Upper lobe of left lung (tissue), 6 donors: ENCODE data around the gene WNT5A. TPM values are rescaled to one million over a fixed set of nuclear protein-coding genes. Genes with fewer than 3 reads are reported as not detected.

Experiments used
- ATAC-seq, 2 donors: fragments of 200-7000 bp; cut with Tn5 transposase; one replicate each; pipeline ENCODE4 v1.9.1; 2022; ENCODE audit warnings: mild to moderate bottlenecking in 2 of 2, moderate library complexity in 2 of 2; ENCODE audit not compliant: low FRiP score in 2 of 2
- DNase-seq, 2 donors: peaks; one replicate each; pipeline ENCODE4 v3.0.0-alpha.2; 2019 to 2020
- H3K27ac ChIP-seq, 4 donors: fragments of 200-600 bp; sonication (generic); one replicate each; pipeline ENCODE4 v1.5.1; 2016 to 2019
- H3K27me3 ChIP-seq, 4 donors: fragments of 200-600 bp; sonication (generic); one replicate each; pipeline ENCODE4 v1.5.1; 2017 to 2019
- H3K36me3 ChIP-seq, 4 donors: fragments of 200-600 bp; sonication (generic); one replicate each; pipeline ENCODE4 v1.5.1; 2016 to 2019
- H3K4me1 ChIP-seq, 4 donors: fragments of 200-600 bp; sonication (generic); one replicate each; pipeline ENCODE4 v1.5.1; 2018 to 2019
- H3K4me3 ChIP-seq, 4 donors: fragments of 200-600 bp; sonication (generic); one replicate each; pipeline ENCODE4 v1.5.1; 2017 to 2019; ENCODE audit warnings: mild to moderate bottlenecking in 2 of 4, moderate library complexity in 1 of 4
- H3K9me3 ChIP-seq, 4 donors: fragments of 200-600 bp; sonication (generic); one replicate each; pipeline ENCODE4 v1.5.1; 2018 to 2019
- CTCF ChIP-seq, 6 experiments: fragments of 450-650 bp in 4 of 6; fragments of 200-600 bp in 2 of 6; sonication (generic) in 2 of 6; IDR thresholded peaks; one replicate each; pipeline ENCODE4 v1.5.1; 2016 to 2019; ENCODE audit warnings: antibody characterized with exemption in 6 of 6
- EP300 ChIP-seq, 4 donors: sonication (generic); formaldehyde crosslinking; IDR thresholded peaks; one replicate each; pipeline ENCODE4 v1.5.1; 2017; ENCODE audit warnings: antibody characterized with exemption in 4 of 4, control low read depth in 2 of 4
- POLR2A ChIP-seq, 4 donors: fragments of 450-650 bp; IDR thresholded peaks; one replicate each; pipeline ENCODE4 v1.5.1; 2016 to 2017; ENCODE audit warnings: antibody characterized with exemption in 4 of 4, mild to moderate bottlenecking in 2 of 4
- POLR2AphosphoS5 ChIP-seq, 2 donors: sonication (generic); formaldehyde crosslinking; IDR thresholded peaks; one replicate each; pipeline ENCODE4 v1.5.1; 2017; ENCODE audit warnings: antibody characterized with exemption in 2 of 2
- WGBS, 2 donors: methylation state at CpG; one replicate each; pipeline ENCODE4 v1.1.5; 2017 to 2018; 5-methylcytosine and 5-hydroxymethylcytosine counted together
- total RNA-seq, 6 donors: library from RNA; depleted of rRNA in 4 of 6; stranded (reverse); fragments of >200 nt in 4 of 6; gene quantifications; one replicate each; pipeline versions ENCODE4 v1.1.0 to v1.2.1, GENCODE V29; 2016 to 2021
- donor health status: DM: no; HTN: no; CAD: no; lungs with moderate emphysema.
- donor health status: DM: no; HTN: yes; CAD: no; lungs with severe emphysema.

Gene WNT5A
- total RNA-seq, 6 donors from 2014 or later: 22.1 to 36.2 (median 28.0) TPM

GRCh38 chr3:55487381-55488241, 505 bp upstream of the WNT5A start:
- Histone ChIP-seq H3K27me3 (peaks cover 0 to 16% (median 3%) of the 10 kb centered on the region in 4 donors), H3K36me3 (no peaks in the 10 kb centered on the region), H3K27ac (peak overlapping the region; percentile 65 to 82 (median 78)), H3K4me3 (peak overlapping the region; percentile 52 to 85 (median 67)), H3K9me3 (no peaks in the 10 kb centered on the region), H3K4me1 (peaks cover 18 to 56% (median 26%) of the 10 kb centered on the region in 4 donors)
- WGBS, 2 donors: 0 to 2% methylated on average over 23 to 60 of the region's 71 CpGs
- ATAC-seq (peak in 1 of 2 donors; percentile 11), DNase-seq (peak; percentile 40 to 86)
- TF ChIP-seq POLR2AphosphoS5 (IDR thresholded peaks at IDR 0.05) (no peak), EP300 (IDR thresholded peaks at IDR 0.05) (no peak), CTCF (IDR thresholded peaks at IDR 0.05) (no peak), POLR2A (IDR thresholded peaks at IDR 0.05) (no peak)

GRCh38 chr3:55486101-55486856, 827 bp downstream of the WNT5A start:
- TF ChIP-seq POLR2A (IDR thresholded peaks at IDR 0.05): peak in 1 of 4 donors; percentile 49
- no peak for TF ChIP-seq POLR2AphosphoS5 (IDR thresholded peaks at IDR 0.05)
- H3K4me1 ChIP-seq: peaks cover 19 to 65% (median 36%) of the 10 kb centered on the region in 4 donors
- peak overlapping the region; percentile 52 to 85 (median 67) for H3K4me3 ChIP-seq
- WGBS, 2 donors: 2 to 3% methylated on average over 19 to 48 of the region's 49 CpGs
- no peaks in the 10 kb centered on the region for H3K36me3 ChIP-seq
- ATAC-seq (peak; percentile 31 to 34), DNase-seq (peak; percentile 78 to 93)
- H3K9me3 ChIP-seq: no peaks in the 10 kb centered on the region
- peak overlapping the region; percentile 65 to 82 (median 78) for H3K27ac ChIP-seq
- H3K27me3 ChIP-seq: peaks cover 0 to 16% (median 3%) of the 10 kb centered on the region in 4 donors

DNA sequence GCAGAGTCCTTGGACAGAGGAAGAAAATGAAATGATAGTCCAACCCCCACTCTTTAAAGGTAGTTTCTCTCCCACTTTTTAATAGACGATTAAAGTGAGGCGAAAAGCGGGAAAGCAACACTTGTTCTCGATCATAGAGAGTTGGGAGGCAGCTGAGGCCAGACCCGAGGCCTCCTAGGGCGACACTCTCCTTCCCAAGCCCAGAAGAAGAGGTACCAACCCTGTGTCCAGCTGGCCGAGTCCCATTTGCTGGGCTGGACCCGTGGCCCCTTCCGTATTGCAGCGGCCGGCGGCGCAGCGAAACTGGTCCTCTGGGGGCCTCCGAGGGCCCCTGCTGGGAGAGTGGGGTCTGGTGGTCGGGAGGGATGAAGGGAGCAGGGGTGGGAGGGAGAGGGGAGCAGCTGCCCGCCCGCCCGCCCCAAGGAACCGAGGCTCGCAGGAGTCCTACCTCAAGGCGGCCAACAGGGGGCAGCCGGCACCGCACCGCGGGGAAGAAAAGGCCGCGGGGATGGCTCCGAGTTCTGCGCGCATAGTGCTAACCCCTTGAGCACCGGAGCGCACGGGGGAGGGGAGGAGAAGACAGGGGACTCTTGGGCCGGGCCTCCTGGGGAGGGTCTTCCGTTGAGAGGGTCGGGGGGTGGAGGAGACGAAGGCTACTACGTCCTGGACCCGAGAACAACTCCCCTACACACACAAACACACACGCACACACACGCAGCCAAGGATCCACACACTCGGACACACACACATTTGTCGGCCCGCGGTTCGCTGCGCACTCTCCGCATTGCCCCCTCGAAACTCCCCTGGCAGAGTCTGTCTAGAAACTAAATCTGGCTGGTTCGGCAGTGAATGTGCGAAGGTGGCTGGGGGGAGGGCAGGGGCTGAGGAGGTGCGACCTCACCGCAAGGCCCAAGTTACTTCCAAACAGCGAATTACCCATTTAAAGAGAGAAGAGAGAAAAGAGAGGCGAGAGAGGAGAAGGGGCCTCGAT, 2.0 kb downstream of the WNT5A start:
- H3K27me3 ChIP-seq: peaks cover 0 to 16% (median 3%) of the 10 kb centered on the region in 4 donors
- DNase-seq: peak; percentile 75 to 92
- TF ChIP-seq POLR2A (IDR thresholded peaks at IDR 0.05): no peak
- peak; percentile 37 to 88 (median 59) for TF ChIP-seq CTCF (IDR thresholded peaks at IDR 0.05)
- H3K4me1 ChIP-seq: peaks cover 19 to 69% (median 37%) of the 10 kb centered on the region in 4 donors
- peak overlapping the region in 3 of 4 donors; percentile 59 to 85 (median 75) for H3K4me3 ChIP-seq
- no peaks in the 10 kb centered on the region for H3K9me3 ChIP-seq
- WGBS, 2 donors: 5 to 11% methylated on average over 31 to 57 of the region's 57 CpGs
- H3K36me3 ChIP-seq: no peaks in the 10 kb centered on the region
- peak overlapping the region; percentile 65 to 82 (median 78) for H3K27ac ChIP-seq
- peak; percentile 85 to 87 for ATAC-seq

GRCh38 chr3:55484191-55484689, 2.9 kb downstream of the WNT5A start:
- peak overlapping the region in 1 of 4 donors; percentile 85 for H3K4me3 ChIP-seq
- TF ChIP-seq CTCF (IDR thresholded peaks at IDR 0.05) (no peak), POLR2A (IDR thresholded peaks at IDR 0.05) (no peak), POLR2AphosphoS5 (IDR thresholded peaks at IDR 0.05) (no peak), EP300 (IDR thresholded peaks at IDR 0.05) (no peak)

More at GRCh38 chr3:55484191-55484689, 2.9 kb downstream of the WNT5A start:
- Histone ChIP-seq H3K27ac (no peak overlapping the region), H3K36me3 (no peaks in the 10 kb centered on the region), H3K9me3 (no peaks in the 10 kb centered on the region), H3K27me3 (peaks cover 0 to 14% (median 1%) of the 10 kb centered on the region in 4 donors), H3K4me1 (peaks cover 13 to 60% (median 31%) of the 10 kb centered on the region in 4 donors)
- ATAC-seq (no peak), DNase-seq (peak in 1 of 2 donors; percentile 45)
- 52 to 55% methylated on average over 20 of the region's 20 CpGs for WGBS, 2 donors
